Raji (cell line): ENCODE results near the gene USP3.

ENCODE experiments used
- POLR2A ChIP-seq: IDR thresholded peaks from 2 replicates; pipeline ENCODE4 v1.6.1; 2011; ENCODE audit warnings: low read depth, low read length, control low read depth; ENCODE audit not compliant: insufficient read depth

Gene USP3

DNA sequence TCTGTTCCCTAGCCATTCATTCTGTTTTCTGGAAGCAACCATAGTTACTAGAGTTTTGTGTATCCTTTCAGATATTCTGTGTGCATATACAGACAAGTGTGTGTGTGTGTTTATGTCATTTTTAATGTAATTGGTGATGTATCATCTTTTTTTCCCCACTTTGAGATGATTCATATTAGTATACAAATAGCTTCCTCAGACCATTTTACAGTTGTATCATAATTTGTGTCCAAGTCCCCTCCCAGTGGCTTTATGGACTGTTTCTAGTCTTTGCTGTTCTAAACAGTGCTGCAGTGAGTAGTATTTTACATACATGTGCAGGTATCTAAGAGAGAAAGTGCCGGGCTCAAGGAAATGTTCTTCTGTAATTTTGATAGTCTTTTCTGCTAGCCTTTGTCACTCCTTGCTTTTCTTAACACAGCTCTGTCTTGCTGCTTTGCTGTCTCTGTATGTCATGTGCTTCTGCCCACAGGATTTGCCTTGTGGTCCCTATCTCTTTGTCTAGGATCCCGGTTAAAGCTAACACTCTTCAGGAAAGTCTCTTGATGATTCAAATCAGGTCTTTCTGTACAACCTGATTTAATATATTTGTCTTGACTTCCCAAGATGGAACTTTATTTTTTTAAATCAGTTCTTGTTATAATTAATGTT lies 61.3 kb downstream of the USP3 start:
- no peak for TF ChIP-seq POLR2A

DNA sequence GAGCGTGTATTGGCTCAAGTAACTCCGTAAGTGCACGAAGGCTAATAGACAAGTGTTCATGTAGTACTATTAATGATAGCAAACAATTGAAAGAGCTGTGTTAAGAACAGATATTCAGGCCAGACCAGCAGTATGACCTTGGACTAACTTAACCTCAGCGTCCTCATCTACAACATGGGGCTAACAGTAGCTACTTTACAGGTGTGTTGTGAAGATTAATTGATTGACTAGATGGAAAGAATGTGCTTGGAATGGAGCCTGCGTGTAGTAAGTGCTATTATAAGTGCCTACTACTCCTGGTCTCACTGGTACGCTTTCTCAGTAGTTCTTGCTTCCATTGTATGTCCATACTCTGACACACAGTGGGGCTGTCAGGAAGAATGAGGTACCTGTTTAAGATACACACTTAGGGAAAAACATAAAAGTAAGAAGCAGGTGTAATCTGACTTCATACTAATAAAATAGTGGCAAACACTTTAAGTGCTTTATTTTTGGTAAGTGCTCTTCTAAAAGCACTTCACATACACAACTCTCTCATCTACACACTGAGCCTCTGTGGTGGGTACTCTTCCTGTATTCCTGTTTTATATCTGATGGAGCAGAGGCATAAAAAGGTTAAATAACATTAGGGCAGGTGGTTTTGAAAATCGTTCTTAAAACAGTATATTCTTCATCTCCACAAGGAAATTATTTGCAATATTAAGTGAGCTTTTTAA lies 68.5 kb downstream of the USP3 start:
- no peak for TF ChIP-seq POLR2A

DNA sequence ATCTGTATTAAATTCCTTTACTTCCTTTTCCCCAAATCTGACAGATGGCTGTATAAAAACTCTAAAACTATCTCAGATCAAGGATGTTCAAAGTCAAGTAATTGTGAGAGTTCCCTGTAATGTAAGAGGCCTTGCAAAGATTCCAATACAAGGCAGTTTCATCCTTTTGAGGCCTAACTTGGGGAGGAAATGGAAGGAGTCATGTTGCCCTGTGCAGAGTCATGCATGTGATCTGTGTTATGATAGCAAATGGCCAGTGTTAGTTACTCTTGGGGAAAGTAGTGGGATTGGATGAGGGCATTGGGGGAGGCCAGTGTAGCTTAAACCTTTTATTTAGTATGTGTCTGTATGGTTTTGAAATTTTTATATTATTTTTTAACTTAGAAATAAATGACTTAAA lies 69.1 kb downstream of the USP3 start:
- no peak for TF ChIP-seq POLR2A

DNA sequence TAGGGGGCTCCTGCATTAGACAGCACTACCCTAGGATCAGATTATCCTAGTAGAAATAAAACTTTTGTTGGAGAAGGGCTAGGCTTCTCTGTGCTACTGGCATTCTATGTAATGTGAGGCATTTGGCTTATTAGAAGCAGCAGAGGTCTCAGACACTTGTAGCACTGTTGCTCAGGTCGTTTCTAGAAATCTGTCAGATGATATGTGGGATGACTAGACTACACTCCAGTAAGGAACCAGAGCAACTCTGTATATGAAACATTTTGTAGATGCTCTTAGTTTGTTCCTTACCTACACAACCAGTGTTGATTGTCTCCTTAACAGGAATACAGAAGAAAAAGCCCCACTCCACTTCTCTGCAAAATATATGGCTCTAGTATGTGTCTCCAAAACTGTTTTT lies 70.9 kb downstream of the USP3 start:
- no peak for TF ChIP-seq POLR2A

DNA sequence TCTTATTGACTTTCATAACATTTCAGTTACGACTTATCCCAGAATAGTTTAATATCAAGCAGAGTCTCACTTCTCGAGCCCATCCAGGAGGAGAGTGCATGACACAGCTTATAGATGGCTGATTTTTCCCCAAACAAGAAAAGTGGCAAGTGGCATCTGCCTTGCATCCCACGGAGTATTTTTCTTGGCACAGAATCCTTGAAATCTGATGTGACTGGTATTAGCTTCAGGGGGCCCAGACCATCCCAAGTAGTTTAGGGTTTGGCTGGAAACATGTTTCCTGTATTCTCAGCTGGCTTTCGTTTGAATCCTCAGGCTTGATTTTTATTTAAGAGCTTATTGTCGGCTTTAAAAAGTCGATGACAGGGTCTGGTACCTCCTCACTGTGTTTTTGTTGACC lies 72.0 kb downstream of the USP3 start:
- no peak for TF ChIP-seq POLR2A

DNA sequence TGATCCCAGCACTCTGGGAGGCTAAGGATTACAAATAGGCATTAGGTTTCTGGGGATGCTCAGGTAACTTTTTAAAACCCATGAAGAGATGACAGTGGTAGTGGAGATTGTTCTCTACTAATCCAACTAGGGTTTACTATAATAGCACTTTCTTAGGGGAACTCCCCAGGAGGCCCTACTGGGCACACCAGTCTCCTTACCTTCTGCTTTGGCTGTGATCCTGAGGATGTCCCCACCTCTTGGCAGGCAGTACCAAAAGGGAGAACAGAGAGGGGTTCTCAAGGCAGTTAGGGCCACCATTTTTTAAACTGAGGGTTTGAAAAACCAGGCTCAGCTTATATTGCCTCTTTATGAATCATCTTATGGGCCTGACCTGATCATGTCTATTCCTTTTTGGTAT lies 77.8 kb downstream of the USP3 start:
- TF ChIP-seq POLR2A = no peak

DNA sequence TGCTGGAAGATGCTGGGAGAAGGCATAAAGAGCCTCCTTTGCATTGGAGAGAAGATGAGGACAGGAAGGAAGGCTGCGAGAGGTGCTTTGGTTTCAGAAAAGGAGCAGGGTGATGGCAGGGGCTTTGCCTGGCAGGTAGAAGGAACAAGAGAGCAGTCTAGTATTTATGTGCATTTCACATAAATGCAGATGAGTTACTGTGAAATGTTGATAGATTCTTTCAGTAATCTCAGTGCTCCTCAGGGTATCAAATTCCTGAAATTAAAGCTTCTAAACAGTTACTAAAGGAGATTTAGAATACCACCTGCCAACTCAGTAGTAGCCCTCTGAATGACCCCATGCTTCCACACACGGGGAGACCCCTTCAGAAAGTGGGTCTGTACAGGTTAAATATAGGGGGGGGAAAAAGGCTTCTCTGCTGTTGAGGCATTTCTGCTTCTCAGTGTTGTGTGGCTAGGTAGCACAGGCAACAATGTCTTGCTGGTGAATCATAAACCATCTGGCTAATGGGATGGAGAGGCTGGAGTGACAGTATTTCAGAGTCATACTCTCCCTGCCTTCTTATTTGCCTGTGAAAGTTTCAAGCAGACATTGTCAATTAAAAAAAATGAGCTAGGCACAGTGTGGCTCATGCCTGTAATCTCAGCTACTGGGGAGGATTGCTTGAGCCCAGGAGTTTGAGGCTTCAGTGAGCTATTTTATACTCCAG lies 78.5 kb downstream of the USP3 start:
- no peak for TF ChIP-seq POLR2A

DNA sequence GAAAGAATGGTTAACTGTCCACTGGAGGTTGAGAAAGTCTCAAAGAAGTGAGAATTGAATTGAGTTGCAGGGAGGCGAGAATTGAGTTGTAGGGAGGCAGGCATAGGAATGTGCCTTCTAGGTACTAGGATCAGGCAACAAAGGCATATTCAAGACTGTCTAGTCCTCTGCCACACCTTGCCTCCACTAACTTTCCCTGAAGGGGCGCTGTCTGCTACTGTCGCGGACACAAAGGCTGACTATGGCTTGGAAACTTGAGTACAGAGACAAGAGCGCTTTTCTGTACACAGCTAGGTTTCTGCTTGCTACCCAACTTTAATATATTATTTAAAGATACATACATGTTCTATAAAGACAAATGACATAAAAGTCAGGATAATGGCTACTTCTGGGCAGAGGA lies 82.4 kb downstream of the USP3 start:
- TF ChIP-seq POLR2A = no peak

DNA sequence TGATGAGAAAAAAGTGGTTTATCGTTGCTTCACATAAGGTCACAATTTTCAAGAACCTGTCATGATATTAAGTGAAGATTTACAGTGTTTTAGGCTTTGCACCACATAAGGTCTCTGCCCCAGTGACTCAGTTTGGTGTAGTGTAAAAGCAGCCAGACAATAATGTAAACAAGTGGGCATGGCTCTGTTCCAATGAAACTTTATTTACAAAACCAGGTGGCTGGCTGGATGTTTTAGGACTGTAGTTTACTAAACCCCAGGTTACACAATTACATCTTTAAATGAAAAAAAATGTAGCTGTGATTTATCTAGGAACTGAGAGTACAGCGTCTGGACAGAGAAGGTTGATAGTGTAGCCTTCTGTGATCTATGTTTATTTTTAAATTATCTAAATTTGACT lies 83.1 kb downstream of the USP3 start:
- TF ChIP-seq POLR2A = no peak

DNA sequence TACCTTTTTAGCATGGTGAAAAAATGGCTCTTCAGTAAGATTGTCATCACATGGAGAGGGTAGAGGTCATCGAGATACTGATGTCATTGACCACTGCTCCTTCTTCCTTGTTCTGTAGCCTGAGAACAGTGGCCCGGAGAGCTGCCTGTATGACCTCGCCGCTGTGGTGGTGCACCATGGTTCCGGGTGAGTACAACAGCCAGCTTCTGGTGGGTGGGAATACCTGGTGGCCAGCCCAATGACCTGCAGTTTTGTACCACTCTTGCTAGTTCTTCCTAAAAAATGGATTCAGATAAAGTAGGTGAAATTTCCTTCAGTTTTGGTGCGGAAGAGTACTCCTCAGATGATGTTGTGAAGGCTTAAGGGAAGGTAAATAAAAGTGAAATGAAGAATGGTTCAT lies 84.4 kb downstream of the USP3 start:
- no peak for TF ChIP-seq POLR2A

DNA sequence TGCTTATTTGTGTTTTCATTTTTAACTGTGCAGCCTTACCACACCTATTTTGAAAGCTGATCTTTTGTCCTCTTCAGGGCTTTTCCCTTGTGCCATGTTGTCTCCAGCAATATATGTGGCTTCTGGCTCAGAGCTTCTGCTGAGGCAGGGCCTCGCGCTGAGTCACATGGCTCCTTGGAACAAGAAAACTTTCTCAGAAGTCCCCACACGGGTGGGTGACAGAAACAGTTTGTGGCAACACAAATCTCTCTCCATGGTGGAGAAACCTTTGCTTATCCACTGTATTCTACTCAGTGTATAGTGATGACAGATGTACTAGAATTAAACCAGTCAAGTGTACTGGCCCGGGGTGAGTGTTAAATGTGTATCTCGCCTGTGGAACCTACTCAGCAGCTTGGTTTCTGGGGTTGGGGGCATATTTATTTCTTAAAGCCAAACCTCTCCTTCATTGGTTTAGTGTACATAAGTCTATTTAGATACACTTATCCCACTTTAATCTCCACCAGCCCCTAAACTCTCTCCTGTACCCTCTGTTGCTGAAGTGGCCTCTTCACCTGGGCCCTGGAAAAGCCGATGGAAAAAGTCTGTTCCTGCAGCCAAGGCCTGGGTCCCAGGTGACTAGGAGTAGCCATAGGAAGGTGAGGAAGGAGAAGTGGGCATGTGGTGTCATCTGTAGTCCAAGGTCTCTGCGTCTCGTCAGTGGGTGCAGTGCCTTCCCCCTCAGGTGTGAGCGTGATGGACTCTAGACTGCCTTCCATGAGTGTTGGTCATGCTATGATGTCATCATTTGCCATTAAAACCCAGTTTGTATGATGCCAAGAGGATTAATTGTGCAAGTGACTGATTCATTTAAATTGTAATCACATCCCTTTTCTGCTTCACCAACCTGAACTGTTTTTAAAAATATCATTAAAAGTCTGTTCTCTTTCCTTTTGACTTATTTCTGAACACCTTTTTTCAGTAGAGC lies 89.6 kb downstream of the USP3 start:
- no peak for TF ChIP-seq POLR2A

DNA sequence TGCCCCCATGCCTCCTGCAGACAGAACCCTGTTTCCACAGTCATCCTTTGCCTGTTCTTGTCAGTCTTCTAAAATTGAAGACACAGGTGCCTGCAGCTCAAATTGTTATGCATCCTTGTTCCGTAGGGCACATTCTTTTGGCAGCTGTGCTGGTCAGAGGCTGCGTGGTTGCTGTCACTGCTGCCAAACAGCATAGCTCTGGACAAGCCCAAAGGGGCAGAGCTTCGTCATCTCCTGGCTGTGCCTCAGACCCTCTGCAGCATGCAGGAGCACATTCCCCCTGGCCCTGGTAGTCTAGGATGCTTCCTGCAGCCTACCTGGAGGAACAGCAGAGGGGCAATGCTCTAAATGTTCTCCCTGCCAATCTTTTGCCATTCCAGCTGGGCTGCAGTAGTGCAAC lies 90.7 kb downstream of the USP3 start:
- TF ChIP-seq POLR2A = no peak

DNA sequence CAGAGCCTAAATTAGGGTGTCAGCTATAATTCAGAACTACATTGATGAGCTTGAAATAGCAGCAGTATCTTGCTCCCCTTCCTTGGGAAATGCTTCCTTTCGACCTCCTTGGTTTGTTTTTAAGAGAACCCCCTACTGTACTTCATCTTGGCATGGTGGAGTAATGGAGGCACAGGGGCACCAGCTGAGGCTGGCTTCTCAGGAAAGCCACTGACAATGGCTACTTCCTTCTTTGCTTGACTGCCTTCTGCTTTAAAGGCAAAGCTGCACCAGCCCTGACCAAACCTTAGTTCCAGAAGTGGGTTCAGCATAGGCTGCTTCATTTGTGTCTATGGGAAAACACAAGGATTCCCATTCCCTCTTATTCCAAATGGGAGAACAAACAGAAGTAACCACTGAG lies 91.3 kb downstream of the USP3 start:
- TF ChIP-seq POLR2A = no peak

DNA sequence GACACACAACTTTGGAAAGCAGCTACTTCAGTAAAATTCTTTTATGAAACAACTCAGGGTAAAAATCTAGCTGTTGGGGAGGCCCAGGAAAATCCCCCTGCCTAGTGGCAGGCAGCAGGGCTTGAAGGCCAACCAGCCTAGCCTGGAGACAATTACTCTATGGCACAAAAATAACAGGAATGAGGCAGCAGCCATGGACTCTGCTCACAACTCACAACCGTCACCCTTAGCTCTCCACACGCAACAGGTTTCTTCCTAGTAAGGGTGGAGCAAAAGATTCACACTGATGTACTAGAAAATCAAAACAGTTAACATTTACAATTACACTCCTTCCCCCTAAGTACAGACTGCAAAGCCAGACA lies 92.3 kb downstream of the USP3 start:
- TF ChIP-seq POLR2A = no peak
